GM12878 (cell line): ENCODE data around the gene IQGAP2. TPM values are rescaled to one million over a fixed set of nuclear protein-coding genes. Genes with fewer than 3 reads are reported as not detected.

Source experiments
- ATAC-seq: fragments of 200-7000 bp; cut with Tn5 transposase; 3 replicates; pipeline ENCODE4 v1.9.1; 2020; ENCODE audit warnings: mild to moderate bottlenecking, moderate library complexity
- BruUV-seq: library from RNA; stranded (reverse); fragments of 400-500 nt; replicated peaks from 2 replicates; lab custom pipeline; 2021; lab: Mats Ljungman, UMichigan
- CTCF ChIA-PET: fragments of 300-600 bp; sonication (Branson Sonifier 250); formaldehyde crosslinking; extraction: SDS; loops from one replicate; lab custom pipeline; 2021; ENCODE audit warnings: inconsistent platforms; lab: Yijun Ruan, JAX
- POLR2A ChIA-PET: fragments of 350-600 bp; formaldehyde crosslinking; extraction: SDS; loops from one replicate; lab custom pipeline; 2021; ENCODE audit warnings: inconsistent platforms; lab: Charles Lee
- RAD21 ChIA-PET: fragments of 300-600 bp; sonication (Branson Sonifier 250); formaldehyde crosslinking; loops from one replicate; lab custom pipeline; 2023; ENCODE audit warnings: antibody characterized with exemption; ENCODE audit not compliant: unreplicated experiment; lab: Charles Lee
- SMC1A ChIA-PET: fragments of 300-600 bp; sonication (Branson Sonifier 250); formaldehyde crosslinking; loops from one replicate; lab custom pipeline; 2023; ENCODE audit not compliant: unreplicated experiment, uncharacterized antibody; lab: Charles Lee
- DNase-seq: peaks from one replicate; pipeline ENCODE4 v3.0.0-alpha.2; 2011; ENCODE audit warnings: low read depth, low spot score
- FAIRE-seq: peaks from 3 replicates; lab custom pipeline; 2011; peaks lifted over from hg19 to GRCh38; lab: Jason Lieb, UNC
- H2AFZ ChIP-seq: 2 replicates; pipeline ENCODE4 v1.6.0; 2011; ENCODE audit warnings: low read depth, low read length, control low read depth; ENCODE audit not compliant: control insufficient read depth
- H3K27ac ChIP-seq: 2 replicates; pipeline ENCODE4 v1.5.1; 2011; ENCODE audit warnings: control low read depth; ENCODE audit not compliant: control insufficient read depth, insufficient read depth
- H3K27me3 ChIP-seq, 2 experiments: replicated peaks in 1 of 2; 2 replicates each; pipeline versions ENCODE4 v1.6.0 to v1.6.1; 2011; ENCODE audit warnings: low read length in 1 of 2; ENCODE audit not compliant: control insufficient read depth in 2 of 2, insufficient read depth in 2 of 2
- H3K36me3 ChIP-seq, 2 experiments: 2 replicates each; pipeline ENCODE4 v1.5.1; 2011; ENCODE audit warnings: low read length in 1 of 2; ENCODE audit not compliant: control insufficient read depth in 2 of 2, insufficient read depth in 2 of 2
- H3K4me1 ChIP-seq: 2 replicates; pipeline ENCODE4 v1.6.1; 2011; ENCODE audit warnings: mild to moderate bottlenecking, low read length, moderate library complexity, mixed read lengths; ENCODE audit not compliant: control insufficient read depth, insufficient read depth
- H3K4me2 ChIP-seq: 2 replicates; pipeline ENCODE4 v1.6.0; 2011; ENCODE audit warnings: control low read depth; ENCODE audit not compliant: control insufficient read depth, insufficient read depth
- H3K4me3 ChIP-seq: fragments of 200-600 bp; sonication (generic); 2 replicates; pipeline ENCODE4 v1.5.1; 2016
- H3K79me2 ChIP-seq: 2 replicates; pipeline ENCODE4 v1.6.0; 2011; ENCODE audit warnings: low read length; ENCODE audit not compliant: control insufficient read depth, insufficient read depth
- H3K9ac ChIP-seq: 2 replicates; pipeline ENCODE4 v1.8.0; 2011; ENCODE audit warnings: low read length, control low read depth, mixed read lengths; ENCODE audit not compliant: control insufficient read depth, insufficient read depth
- H3K9me3 ChIP-seq: replicated peaks from 3 replicates; pipeline ENCODE4 v1.5.1; 2011; ENCODE audit warnings: mild to moderate bottlenecking, low read length; ENCODE audit not compliant: control insufficient read depth, insufficient read depth
- H4K20me1 ChIP-seq: 2 replicates; pipeline ENCODE4 v1.6.0; 2011; ENCODE audit not compliant: control insufficient read depth, insufficient read depth
- BMI1 ChIP-seq: fragments of 450-650 bp; IDR thresholded peaks from 2 replicates; pipeline ENCODE4 v1.6.1; 2016; ENCODE audit warnings: mild to moderate bottlenecking, moderate library complexity, borderline replicate concordance
- CHD2 ChIP-seq: IDR thresholded peaks from 2 replicates; pipeline ENCODE4 v1.6.1; 2011; ENCODE audit warnings: low read depth, low read length, improper control_type of control experiment, borderline replicate concordance
- EED ChIP-seq: sonication (generic); IDR thresholded peaks from 2 replicates; pipeline ENCODE4 v1.6.1; 2016; ENCODE audit warnings: antibody characterized with exemption, low read depth
- FOXK2 ChIP-seq: fragments of 450-650 bp; IDR thresholded peaks from 2 replicates; pipeline ENCODE4 v1.6.1; 2017; ENCODE audit warnings: mild to moderate bottlenecking, moderate library complexity
- MEF2A ChIP-seq: IDR thresholded peaks from 2 replicates; pipeline ENCODE4 v1.6.1; 2011; ENCODE audit warnings: low read depth, mild to moderate bottlenecking, low read length, moderate library complexity; ENCODE audit not compliant: insufficient read depth
- MEF2B ChIP-seq: fragments of 450-650 bp; IDR thresholded peaks from 2 replicates; pipeline ENCODE4 v1.6.1; 2018; ENCODE audit warnings: mild to moderate bottlenecking, moderate library complexity; ENCODE audit not compliant: partially characterized antibody, poor library complexity, severe bottlenecking
- NFIC ChIP-seq: IDR thresholded peaks from 2 replicates; pipeline ENCODE4 v1.6.1; 2012; ENCODE audit warnings: low read depth, mild to moderate bottlenecking, inconsistent platforms, low read length, moderate library complexity
- NFXL1 ChIP-seq: fragments of 450-650 bp; IDR thresholded peaks from 2 replicates; pipeline ENCODE4 v1.6.1; 2017; ENCODE audit warnings: antibody characterized with exemption, mild to moderate bottlenecking, borderline replicate concordance
- PAX8 ChIP-seq: fragments of 450-650 bp; IDR thresholded peaks from 2 replicates; pipeline ENCODE4 v1.6.1; 2017; ENCODE audit warnings: mild to moderate bottlenecking, moderate library complexity
- SPI1 ChIP-seq: IDR thresholded peaks from 2 replicates; pipeline ENCODE4 v1.6.1; 2011; ENCODE audit warnings: low read depth, mild to moderate bottlenecking, low read length, moderate library complexity, borderline replicate concordance; ENCODE audit not compliant: insufficient read depth
- TAF1 ChIP-seq: IDR thresholded peaks from 2 replicates; pipeline ENCODE4 v1.6.1; 2011; ENCODE audit warnings: mild to moderate bottlenecking, low read depth, low read length, borderline replicate concordance
- TARDBP ChIP-seq: IDR thresholded peaks from 2 replicates; pipeline ENCODE4 v1.6.1; 2016; ENCODE audit warnings: borderline replicate concordance
- YBX1 ChIP-seq: fragments of 450-650 bp; IDR thresholded peaks from 2 replicates; pipeline ENCODE4 v1.6.1; 2016; ENCODE audit warnings: antibody characterized with exemption
- ZNF217 ChIP-seq: fragments of 450-650 bp; IDR thresholded peaks from 2 replicates; pipeline ENCODE4 v1.6.1; 2017; ENCODE audit warnings: antibody characterized with exemption, mild to moderate bottlenecking
- WGBS: methylation state at CpG from one replicate; pipeline ENCODE4 v1.1.6; 2016; ENCODE audit warnings: low lambda C conversion rate; ENCODE audit not compliant: insufficient replicate concordance, insufficient coverage; ENCODE audit errors: missing lambda C conversion rate; 5-methylcytosine and 5-hydroxymethylcytosine counted together
- in situ Hi-C: fragments of 300-500 bp; cut with MboI; formaldehyde crosslinking; loops from 9 replicates; pipeline ENCODE4 v1.14.3; 2018; ENCODE audit warnings: mixed read lengths
- intact Hi-C: fragments of 100-400 bp; cut with micrococcal nuclease; formaldehyde crosslinking; loops from one replicate; pipeline ENCODE4 v1.14.2; 2022; ENCODE audit not compliant: unreplicated experiment
- polyA plus RNA-seq, 11 experiments: library from polyadenylated mRNA; depleted of rRNA in 4 of 11; unstranded in 6 of 11; stranded (reverse) in 5 of 11; fragments of >200 nt; fragmentation: Nextera tagmentation in 4 of 11; fragmentation: Illumina TruSeq in 1 of 11; extraction: Ambion mirVana in 4 of 11; extraction: Trizol in 1 of 11; gene quantifications; 1 replicate in 1 of 11; 2 replicates in 10 of 11; pipeline versions ENCODE4 v1.2.1 to v1.2.3, GENCODE V29; 2011 to 2016; ENCODE audit warnings: inconsistent platforms in 2 of 11, missing spikeins in 2 of 11, low read depth in 1 of 11
- total RNA-seq, 4 experiments: library from RNA; depleted of rRNA in 3 of 4; stranded (reverse); fragments of >200 nt in 3 of 4; fragmentation: Illumina TruSeq in 1 of 4; extraction: Trizol in 1 of 4; gene quantifications; 2 replicates each; pipeline versions ENCODE4 v1.2.1 to v1.2.3, GENCODE V29; 2013 to 2021
- TF ChIP-seq, protein P1 (sequence below): fragments of 450-650 bp; IDR thresholded peaks from 2 replicates; pipeline ENCODE4 v1.6.1; 2018; ENCODE audit warnings: mild to moderate bottlenecking, low read depth, moderate library complexity; ENCODE audit not compliant: partially characterized antibody
- TF ChIP-seq, protein P2 (sequence below): fragments of 450-650 bp; IDR thresholded peaks from 2 replicates; pipeline ENCODE4 v1.6.1; 2016; ENCODE audit warnings: mild to moderate bottlenecking
- TF ChIP-seq, protein P3 (sequence below): IDR thresholded peaks from 2 replicates; pipeline ENCODE4 v1.6.1; 2012; ENCODE audit warnings: low read depth, low read length, improper control_type of control experiment
- TF ChIP-seq, protein P4 (sequence below): fragments of 450-650 bp; IDR thresholded peaks from 2 replicates; pipeline ENCODE4 v1.6.1; 2014; ENCODE audit warnings: mild to moderate bottlenecking

IQGAP2 gene
- total and polyA plus RNA-seq, 10 of the 15 experiments (the other 5 are each of a cell fraction or from before 2014, with no cell fraction given), result 14.5 to 41.4 (median 21.8) TPM

DNA sequence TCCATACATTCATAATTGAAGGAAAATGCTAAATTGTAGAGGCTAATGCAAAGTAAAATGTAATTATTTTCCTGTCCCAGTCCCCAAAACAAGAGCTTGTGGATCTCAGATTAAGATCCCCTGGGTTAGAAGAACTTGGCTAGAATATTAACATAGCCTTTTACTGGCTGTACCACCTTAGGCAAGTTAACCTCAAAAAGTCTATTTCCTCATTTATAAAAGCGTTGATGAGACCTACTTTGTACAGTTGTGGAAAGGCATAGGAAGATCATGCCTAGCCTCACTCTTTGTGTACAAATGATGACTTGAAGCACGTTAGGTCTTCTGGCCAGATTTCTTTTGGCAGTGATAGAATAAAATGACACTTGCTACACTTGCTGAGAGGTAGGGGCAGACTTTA lies 122.9 kb downstream of the IQGAP2 start:
- intact Hi-C loops (no loop called here), in situ Hi-C loops (no loop called here)
- no peaks in the 10 kb centered on the region for H4K20me1 ChIP-seq
- no peak overlapping the region for H3K4me3 ChIP-seq
- no peaks in the 10 kb centered on the region for H3K36me3 ChIP-seq
- ChIA-PET CTCF (interaction anchor here (0.5 to 1.5 kb wide), 5 partner anchors 18 to 197 kb away, joined by 3 to 6 read pairs (median 4); partner anchors contain the start of gene IQGAP2), SMC1A (interaction anchor here (1.0 to 1.6 kb wide), 4 partner anchors 18 to 57 kb away, joined by 3 to 6 read pairs (median 4); no protein-coding TSS in a partner anchor), RAD21 (interaction anchor here (0.5 kb wide), 1 partner anchor 562 kb away, joined by 3 read pairs; no protein-coding TSS in a partner anchor), POLR2A (interaction anchor here (0.9 kb wide), 1 partner anchor 17 kb away, joined by 3 read pairs; no protein-coding TSS in a partner anchor)
- TF ChIP-seq, protein P1, sequence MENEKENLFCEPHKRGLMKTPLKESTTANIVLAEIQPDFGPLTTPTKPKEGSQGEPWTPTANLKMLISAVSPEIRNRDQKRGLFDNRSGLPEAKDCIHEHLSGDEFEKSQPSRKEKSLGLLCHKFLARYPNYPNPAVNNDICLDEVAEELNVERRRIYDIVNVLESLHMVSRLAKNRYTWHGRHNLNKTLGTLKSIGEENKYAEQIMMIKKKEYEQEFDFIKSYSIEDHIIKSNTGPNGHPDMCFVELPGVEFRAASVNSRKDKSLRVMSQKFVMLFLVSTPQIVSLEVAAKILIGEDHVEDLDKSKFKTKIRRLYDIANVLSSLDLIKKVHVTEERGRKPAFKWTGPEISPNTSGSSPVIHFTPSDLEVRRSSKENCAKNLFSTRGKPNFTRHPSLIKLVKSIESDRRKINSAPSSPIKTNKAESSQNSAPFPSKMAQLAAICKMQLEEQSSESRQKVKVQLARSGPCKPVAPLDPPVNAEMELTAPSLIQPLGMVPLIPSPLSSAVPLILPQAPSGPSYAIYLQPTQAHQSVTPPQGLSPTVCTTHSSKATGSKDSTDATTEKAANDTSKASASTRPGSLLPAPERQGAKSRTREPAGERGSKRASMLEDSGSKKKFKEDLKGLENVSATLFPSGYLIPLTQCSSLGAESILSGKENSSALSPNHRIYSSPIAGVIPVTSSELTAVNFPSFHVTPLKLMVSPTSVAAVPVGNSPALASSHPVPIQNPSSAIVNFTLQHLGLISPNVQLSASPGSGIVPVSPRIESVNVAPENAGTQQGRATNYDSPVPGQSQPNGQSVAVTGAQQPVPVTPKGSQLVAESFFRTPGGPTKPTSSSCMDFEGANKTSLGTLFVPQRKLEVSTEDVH, result no peak
- no peak for TF ChIP-seq NFXL1
- TF ChIP-seq, protein P2, sequence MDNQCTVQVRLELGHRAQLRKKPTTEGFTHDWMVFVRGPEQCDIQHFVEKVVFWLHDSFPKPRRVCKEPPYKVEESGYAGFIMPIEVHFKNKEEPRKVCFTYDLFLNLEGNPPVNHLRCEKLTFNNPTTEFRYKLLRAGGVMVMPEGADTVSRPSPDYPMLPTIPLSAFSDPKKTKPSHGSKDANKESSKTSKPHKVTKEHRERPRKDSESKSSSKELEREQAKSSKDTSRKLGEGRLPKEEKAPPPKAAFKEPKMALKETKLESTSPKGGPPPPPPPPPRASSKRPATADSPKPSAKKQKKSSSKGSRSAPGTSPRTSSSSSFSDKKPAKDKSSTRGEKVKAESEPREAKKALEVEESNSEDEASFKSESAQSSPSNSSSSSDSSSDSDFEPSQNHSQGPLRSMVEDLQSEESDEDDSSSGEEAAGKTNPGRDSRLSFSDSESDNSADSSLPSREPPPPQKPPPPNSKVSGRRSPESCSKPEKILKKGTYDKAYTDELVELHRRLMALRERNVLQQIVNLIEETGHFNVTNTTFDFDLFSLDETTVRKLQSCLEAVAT, result no peak
- TF ChIP-seq SPI1, result no peak
- TF ChIP-seq, protein P3, sequence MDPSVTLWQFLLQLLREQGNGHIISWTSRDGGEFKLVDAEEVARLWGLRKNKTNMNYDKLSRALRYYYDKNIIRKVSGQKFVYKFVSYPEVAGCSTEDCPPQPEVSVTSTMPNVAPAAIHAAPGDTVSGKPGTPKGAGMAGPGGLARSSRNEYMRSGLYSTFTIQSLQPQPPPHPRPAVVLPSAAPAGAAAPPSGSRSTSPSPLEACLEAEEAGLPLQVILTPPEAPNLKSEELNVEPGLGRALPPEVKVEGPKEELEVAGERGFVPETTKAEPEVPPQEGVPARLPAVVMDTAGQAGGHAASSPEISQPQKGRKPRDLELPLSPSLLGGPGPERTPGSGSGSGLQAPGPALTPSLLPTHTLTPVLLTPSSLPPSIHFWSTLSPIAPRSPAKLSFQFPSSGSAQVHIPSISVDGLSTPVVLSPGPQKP, result no peak
- TF ChIP-seq MEF2B, result no peak
- TF ChIP-seq TARDBP, result no peak
- TF ChIP-seq FOXK2, result no peak
- TF ChIP-seq NFIC, result no peak
- no peak for TF ChIP-seq YBX1
- TF ChIP-seq PAX8, result no peak
- TF ChIP-seq BMI1, result no peak
- no peak for TF ChIP-seq ZNF217
- TF ChIP-seq CHD2, result no peak
- no peak for TF ChIP-seq MEF2A
- no peak for TF ChIP-seq TAF1
- no peak for TF ChIP-seq EED
- TF ChIP-seq, protein P4, sequence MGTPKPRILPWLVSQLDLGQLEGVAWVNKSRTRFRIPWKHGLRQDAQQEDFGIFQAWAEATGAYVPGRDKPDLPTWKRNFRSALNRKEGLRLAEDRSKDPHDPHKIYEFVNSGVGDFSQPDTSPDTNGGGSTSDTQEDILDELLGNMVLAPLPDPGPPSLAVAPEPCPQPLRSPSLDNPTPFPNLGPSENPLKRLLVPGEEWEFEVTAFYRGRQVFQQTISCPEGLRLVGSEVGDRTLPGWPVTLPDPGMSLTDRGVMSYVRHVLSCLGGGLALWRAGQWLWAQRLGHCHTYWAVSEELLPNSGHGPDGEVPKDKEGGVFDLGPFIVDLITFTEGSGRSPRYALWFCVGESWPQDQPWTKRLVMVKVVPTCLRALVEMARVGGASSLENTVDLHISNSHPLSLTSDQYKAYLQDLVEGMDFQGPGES, result no peak
- H3K79me2 ChIP-seq, result peaks cover 3% of the 10 kb centered on the region
- H3K4me1 ChIP-seq, result peaks cover 8% of the 10 kb centered on the region; the same call in 1 of the 2 replicates
- ATAC-seq (no peak), FAIRE-seq (no peak), DNase-seq (no peak)
- no peaks in the 10 kb centered on the region for H3K27me3 ChIP-seq
- no peak overlapping the region for H3K4me2 ChIP-seq
- H3K9me3 ChIP-seq, result no peaks in the 10 kb centered on the region
- BruUV-seq, result no TSS peak
- no peak overlapping the region for H2AFZ ChIP-seq
- no peak overlapping the region for H3K9ac ChIP-seq
- no peak overlapping the region for H3K27ac ChIP-seq
- WGBS, result 0% methylated on average over 2 of the region's 2 CpGs
